CD4-positive, alpha-beta T cell treated with Interferon gamma for 1 hour (primary cell): ENCODE results near the gene ANKRD42.
"Not testable (repeated sequence)": the region's sequence is repeated elsewhere in the genome, so short reads cannot be mapped to it uniquely, and the experiment has no call there.

Experiments
- DNase-seq: peaks from one replicate; pipeline ENCODE4 v3.0.0-alpha.2; 2020

ANKRD42 gene

GRCh38 chr11:83174008-83174407, 19.5 kb upstream of the ANKRD42 start:
- no peak for DNase-seq

GRCh38 chr11:83175815-83176214, 17.7 kb upstream of the ANKRD42 start:
- DNase-seq: no peak

- DNase-seq: no peak
These were observed 11.7 kb upstream of the ANKRD42 start for GRCh38 chr11:83181815-83182214.

GRCh38 chr11:83185767-83186166, 7.7 kb upstream of the ANKRD42 start:
- no peak for DNase-seq

- DNase-seq: no peak
These were observed 6.0 kb upstream of the ANKRD42 start for GRCh38 chr11:83187465-83187864.

GRCh38 chr11:83191491-83191890, 2.0 kb upstream of the ANKRD42 start:
- no peak for DNase-seq

- DNase-seq: no peak
These were observed 1.5 kb upstream of the ANKRD42 start for GRCh38 chr11:83191986-83192385.

- no peak for DNase-seq
These were observed 786 bp upstream of the ANKRD42 start for GRCh38 chr11:83192606-83193245.

GRCh38 chr11:83194281-83195142, 1.0 kb downstream of the ANKRD42 start:
- peak; percentile 74 for DNase-seq

GRCh38 chr11:83195143-83195466, 1.6 kb downstream of the ANKRD42 start:
- no peak for DNase-seq

- no peak for DNase-seq
These were observed 2.1 kb downstream of the ANKRD42 start for GRCh38 chr11:83195649-83196048.

- DNase-seq: no peak
These were observed 6.5 kb downstream of the ANKRD42 start for GRCh38 chr11:83200035-83200434.

GRCh38 chr11:83205608-83206185, 12.2 kb downstream of the ANKRD42 start:
- DNase-seq: no peak

- DNase-seq: no peak
These were observed 12.7 kb downstream of the ANKRD42 start for GRCh38 chr11:83206221-83206620.

- not testable (repeated sequence) for DNase-seq
These were observed 13.4 kb downstream of the ANKRD42 start for GRCh38 chr11:83206771-83207382.

- no peak for DNase-seq
These were observed 25.6 kb downstream of the ANKRD42 start for GRCh38 chr11:83219095-83219494.

- no peak for DNase-seq
These were observed 26.7 kb downstream of the ANKRD42 start for GRCh38 chr11:83220260-83220659.

GRCh38 chr11:83221694-83222093, 28.2 kb downstream of the ANKRD42 start:
- DNase-seq: no peak

GRCh38 chr11:83222499-83222898, 29.0 kb downstream of the ANKRD42 start:
- no peak for DNase-seq

- no peak for DNase-seq
These were observed 29.9 kb downstream of the ANKRD42 start for GRCh38 chr11:83223457-83223856.

- no peak for DNase-seq
These were observed 42.3 kb downstream of the ANKRD42 start for GRCh38 chr11:83235825-83236224.

- DNase-seq: no peak
These were observed 44.6 kb downstream of the ANKRD42 start for GRCh38 chr11:83238111-83238510.

GRCh38 chr11:83241291-83241946, 47.9 kb downstream of the ANKRD42 start:
- DNase-seq: no peak
